Ramos (cell line): ENCODE results near the gene MMS22L.
"Not testable (repeated sequence)": the region's sequence is repeated elsewhere in the genome, so short reads cannot be mapped to it uniquely, and the experiment has no call there.

Experiments used
- in situ Hi-C: fragments of 300-500 bp; cut with MboI; formaldehyde crosslinking; loops from one replicate; pipeline ENCODE4 v1.14.3; 2022; ENCODE audit warnings: low sequenced_read_pairs; ENCODE audit not compliant: unreplicated experiment

The MMS22L gene

GRCh38 chr6:97240222-97240621, 42.8 kb downstream of the MMS22L start:
- in situ Hi-C loops: no loop called here

GRCh38 chr6:97231911-97232310, 51.1 kb downstream of the MMS22L start:
- in situ Hi-C loops: no loop called here

- in situ Hi-C loops: no loop called here
Observed at GRCh38 chr6:97222903-97223302, 60.1 kb downstream of the MMS22L start.

- in situ Hi-C loops: no loop called here
Observed at GRCh38 chr6:97218912-97219311, 64.1 kb downstream of the MMS22L start.

- in situ Hi-C loops: no loop called here
Observed at GRCh38 chr6:97215157-97215769, 67.8 kb downstream of the MMS22L start.

- in situ Hi-C loops: no loop called here
Observed at GRCh38 chr6:97214671-97215070, 68.3 kb downstream of the MMS22L start.

GRCh38 chr6:97207383-97207782, 75.6 kb downstream of the MMS22L start:
- in situ Hi-C loops: no loop called here

- in situ Hi-C loops: no loop called here
Observed at GRCh38 chr6:97205966-97206365, 77.0 kb downstream of the MMS22L start.

- in situ Hi-C loops: no loop called here
Observed at GRCh38 chr6:97203343-97203742, 79.7 kb downstream of the MMS22L start.

GRCh38 chr6:97198046-97198565, 84.9 kb downstream of the MMS22L start:
- in situ Hi-C loops: no loop called here

- in situ Hi-C loops: no loop called here
Observed at GRCh38 chr6:97195117-97195516, 87.9 kb downstream of the MMS22L start.

- in situ Hi-C loops: loop anchor here (10.0 kb wide), 1 partner anchor 205 kb away; no protein-coding TSS in a partner anchor
Observed at GRCh38 chr6:97189767-97190166, 93.2 kb downstream of the MMS22L start.

- in situ Hi-C loops: loop anchor here (10.0 kb wide), 1 partner anchor 207 kb away; no protein-coding TSS in a partner anchor
Observed at GRCh38 chr6:97187951-97188350, 95.1 kb downstream of the MMS22L start.

GRCh38 chr6:97186416-97186999, 96.5 kb downstream of the MMS22L start:
- in situ Hi-C loops: loop anchor here (10.0 kb wide), 1 partner anchor 208 kb away; no protein-coding TSS in a partner anchor

- in situ Hi-C loops: no loop called here
Observed at GRCh38 chr6:97177905-97178304, 105.1 kb downstream of the MMS22L start.

- in situ Hi-C loops: no loop called here
Observed at GRCh38 chr6:97176468-97176867, 106.5 kb downstream of the MMS22L start.

- in situ Hi-C loops: no loop called here
Observed at GRCh38 chr6:97175806-97176205, 107.2 kb downstream of the MMS22L start.

GRCh38 chr6:97174471-97174870, 108.5 kb downstream of the MMS22L start:
- in situ Hi-C loops: no loop called here

- in situ Hi-C loops: no loop called here
Observed at GRCh38 chr6:97160280-97160679, 122.7 kb downstream of the MMS22L start.

GRCh38 chr6:97155447-97155846, 127.6 kb downstream of the MMS22L start:
- in situ Hi-C loops: not testable (repeated sequence)

- in situ Hi-C loops: no loop called here
Observed at GRCh38 chr6:97154015-97154414, 129.0 kb downstream of the MMS22L start.

GRCh38 chr6:97151601-97152000, 131.4 kb downstream of the MMS22L start:
- in situ Hi-C loops: no loop called here
